ENCODE measurements around the gene GPR78. TPM values are rescaled to one million over a fixed set of nuclear protein-coding genes. Genes with fewer than 3 reads are reported as not detected.

Gene GPR78
- total RNA-seq, 2 donors from 2014 or later, result 0.45 TPM; not detected in 1

DNA sequence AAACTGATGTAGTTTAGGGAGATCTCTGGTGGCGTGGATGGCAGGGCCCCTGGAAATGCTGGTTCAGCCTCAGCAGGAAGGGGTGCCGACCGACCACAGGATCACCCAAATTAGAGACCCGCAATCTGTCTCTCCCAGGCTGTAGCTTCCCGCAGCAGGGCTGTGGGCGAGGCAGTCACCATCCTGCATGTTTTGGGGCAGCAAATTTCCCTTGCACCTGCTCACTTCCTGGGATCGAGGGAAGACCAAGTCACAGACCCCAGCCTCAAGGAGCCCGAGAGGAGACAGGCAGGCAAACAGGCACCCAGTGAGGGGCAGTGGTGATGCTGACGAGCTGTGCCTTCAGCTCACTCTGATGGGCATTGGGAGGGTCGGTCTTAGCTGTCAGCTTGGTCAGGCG is 21.2 kb upstream of the GPR78 start:
- no peaks in the 10 kb centered on the region for H3K9me3 ChIP-seq
- no peaks in the 10 kb centered on the region for H3K27me3 ChIP-seq (replicated peaks; ENCODE audit: insufficient read depth)
- intact Hi-C loops (cut with DNase I), result no loop called here
- no peaks in the 10 kb centered on the region for H3K36me3 ChIP-seq
- H3K4me1 ChIP-seq (replicated peaks), result no peaks in the 10 kb centered on the region
- H3K27ac ChIP-seq, result no peak overlapping the region
- 97% methylated on average over 11 of the region's 11 CpGs for WGBS
- TF ChIP-seq POLR2AphosphoS5 (IDR thresholded peaks at IDR 0.05), result no peak
- no peak for TF ChIP-seq POLR2A (IDR thresholded peaks at IDR 0.05)
- no peak for TF ChIP-seq CTCF (IDR thresholded peaks at IDR 0.05)
- no peak overlapping the region for H3K4me3 ChIP-seq
- no peak for DNase-seq (ENCODE audit: low spot score)

DNA sequence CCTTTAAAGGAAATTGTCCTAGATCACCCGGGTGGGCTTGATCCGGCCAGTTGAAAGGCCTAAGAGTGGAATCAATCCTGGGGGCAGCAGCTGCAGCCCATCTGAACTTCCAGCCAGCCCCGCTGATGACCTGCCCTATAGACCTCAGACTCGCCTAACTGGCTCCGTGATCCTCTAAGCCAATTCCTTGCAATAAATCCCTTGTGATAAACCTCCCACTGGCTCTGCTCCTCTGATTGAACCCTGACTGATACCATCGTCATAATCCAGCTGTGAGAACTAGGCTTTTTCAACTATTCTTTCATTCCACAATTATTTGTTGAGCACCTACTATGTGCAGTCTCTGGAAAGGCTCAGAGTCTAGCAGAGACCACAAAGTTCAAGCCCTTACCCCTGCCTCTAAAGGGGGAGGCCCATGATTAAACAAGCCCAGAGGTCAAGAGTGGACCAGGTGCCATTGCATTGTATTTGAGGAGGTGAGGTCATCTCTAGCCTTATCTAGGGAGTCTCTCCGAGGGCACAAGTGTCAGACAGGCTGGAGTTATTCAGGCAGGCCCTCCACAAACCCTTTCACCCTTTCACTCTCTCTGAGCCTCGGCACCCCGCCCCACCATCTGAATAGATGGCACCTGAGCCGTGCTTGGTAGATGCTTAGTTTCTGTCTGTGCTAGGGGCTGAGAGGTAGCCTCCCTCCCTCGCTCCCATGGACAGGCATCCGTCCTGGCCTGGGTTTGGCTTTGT is 20.5 kb upstream of the GPR78 start:
- TF ChIP-seq POLR2A (IDR thresholded peaks at IDR 0.05) (no peak), POLR2AphosphoS5 (IDR thresholded peaks at IDR 0.05) (no peak), CTCF (IDR thresholded peaks at IDR 0.05) (no peak)
- Histone ChIP-seq H3K27me3 (replicated peaks; ENCODE audit: insufficient read depth) (no peaks in the 10 kb centered on the region), H3K27ac (no peak overlapping the region), H3K4me3 (no peak overlapping the region), H3K4me1 (replicated peaks) (no peaks in the 10 kb centered on the region), H3K9me3 (no peaks in the 10 kb centered on the region), H3K36me3 (no peaks in the 10 kb centered on the region)
- 83% methylated on average over 12 of the region's 12 CpGs for WGBS
- no peak for DNase-seq (ENCODE audit: low spot score)
- intact Hi-C loops (cut with DNase I), result no loop called here

DNA sequence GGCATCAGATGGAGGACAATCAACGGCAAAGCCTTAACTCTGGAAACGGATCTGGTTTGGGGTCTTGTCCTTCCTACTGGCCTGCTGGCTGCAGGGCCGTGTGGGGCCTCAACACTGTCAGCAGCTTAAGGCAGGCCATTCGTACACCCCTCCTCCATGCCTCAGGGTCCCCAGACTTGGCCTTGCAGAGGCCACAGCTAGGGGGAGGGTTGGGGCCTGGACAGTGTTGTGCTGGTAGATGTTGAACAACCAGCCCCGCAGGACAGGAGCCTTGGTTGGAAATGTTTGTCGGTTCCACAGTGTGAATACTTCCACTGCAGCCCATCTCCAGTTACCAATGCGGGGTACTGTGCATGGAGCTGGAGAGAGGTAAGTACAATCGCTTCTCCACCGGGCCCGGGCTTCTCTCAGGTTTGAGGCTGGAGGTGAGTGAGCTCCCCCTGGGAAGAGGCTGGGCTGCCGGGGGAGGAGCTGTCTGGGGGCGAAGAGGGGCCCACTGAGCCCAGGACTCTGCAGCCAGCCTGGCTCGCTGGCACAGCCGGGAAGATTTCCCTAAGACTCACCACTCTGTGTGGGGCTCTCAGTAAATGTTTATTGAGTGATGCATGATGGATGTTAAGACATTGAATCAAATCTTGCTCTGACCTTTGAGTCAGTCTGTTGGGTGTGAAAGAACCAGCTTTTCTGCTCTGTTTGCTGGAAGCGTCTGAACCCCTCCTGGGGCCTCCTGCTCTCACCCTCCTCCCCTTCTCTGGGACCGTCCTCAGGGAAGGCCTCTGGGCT is 19.7 kb upstream of the GPR78 start:
- WGBS, result 73% methylated on average over 14 of the region's 16 CpGs
- no peaks in the 10 kb centered on the region for H3K9me3 ChIP-seq
- H3K27me3 ChIP-seq (replicated peaks; ENCODE audit: insufficient read depth), result no peaks in the 10 kb centered on the region
- intact Hi-C loops (cut with DNase I), result no loop called here
- H3K4me1 ChIP-seq (replicated peaks), result no peaks in the 10 kb centered on the region
- no peak overlapping the region for H3K4me3 ChIP-seq
- no peak for DNase-seq (ENCODE audit: low spot score)
- no peak overlapping the region for H3K27ac ChIP-seq
- no peaks in the 10 kb centered on the region for H3K36me3 ChIP-seq
- TF ChIP-seq CTCF (IDR thresholded peaks at IDR 0.05) (no peak), POLR2A (IDR thresholded peaks at IDR 0.05) (no peak), POLR2AphosphoS5 (IDR thresholded peaks at IDR 0.05) (no peak)

DNA sequence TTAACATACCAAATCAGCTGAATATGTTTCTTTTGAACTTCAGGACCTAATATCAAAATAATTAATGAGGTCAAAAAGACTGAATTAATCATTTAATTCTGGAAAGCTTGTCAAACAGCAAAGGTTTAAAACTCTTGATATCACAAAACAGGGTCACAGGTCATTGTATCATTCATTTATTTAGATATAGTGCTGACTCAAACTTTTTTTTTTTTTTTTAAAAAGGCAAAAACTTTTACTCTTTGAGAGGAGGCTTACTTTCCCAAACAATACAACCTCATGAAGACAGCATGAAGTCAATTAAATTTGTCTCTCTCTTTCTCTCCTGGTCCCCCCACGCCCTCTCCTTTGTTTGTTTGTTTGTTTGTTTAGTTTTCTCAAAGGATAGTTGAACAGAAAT is 15.6 kb upstream of the GPR78 start:
- no peaks in the 10 kb centered on the region for H3K36me3 ChIP-seq
- H3K27ac ChIP-seq, result no peak overlapping the region
- TF ChIP-seq CTCF (IDR thresholded peaks at IDR 0.05) (no peak), POLR2A (IDR thresholded peaks at IDR 0.05) (no peak), POLR2AphosphoS5 (IDR thresholded peaks at IDR 0.05) (no peak)
- H3K27me3 ChIP-seq (replicated peaks; ENCODE audit: insufficient read depth), result no peaks in the 10 kb centered on the region
- intact Hi-C loops (cut with DNase I), result no loop called here
- no peak overlapping the region for H3K4me3 ChIP-seq
- no peaks in the 10 kb centered on the region for H3K4me1 ChIP-seq (replicated peaks)
- H3K9me3 ChIP-seq, result no peaks in the 10 kb centered on the region
- no peak for DNase-seq (ENCODE audit: low spot score)
- 55% methylated on average over 1 of the region's 1 CpG for WGBS

Measured in prostate gland (tissue), 2 donors.